ENCODE data around the gene LYL1. TPM values are rescaled to one million over a fixed set of nuclear protein-coding genes. Genes with fewer than 3 reads are reported as not detected.

LYL1 gene
- total and polyA plus RNA-seq, 2 of the 13 experiments (the other 11 are each of a cell fraction or from before 2014, with no cell fraction given): 0.75 to 0.92 TPM

DNA sequence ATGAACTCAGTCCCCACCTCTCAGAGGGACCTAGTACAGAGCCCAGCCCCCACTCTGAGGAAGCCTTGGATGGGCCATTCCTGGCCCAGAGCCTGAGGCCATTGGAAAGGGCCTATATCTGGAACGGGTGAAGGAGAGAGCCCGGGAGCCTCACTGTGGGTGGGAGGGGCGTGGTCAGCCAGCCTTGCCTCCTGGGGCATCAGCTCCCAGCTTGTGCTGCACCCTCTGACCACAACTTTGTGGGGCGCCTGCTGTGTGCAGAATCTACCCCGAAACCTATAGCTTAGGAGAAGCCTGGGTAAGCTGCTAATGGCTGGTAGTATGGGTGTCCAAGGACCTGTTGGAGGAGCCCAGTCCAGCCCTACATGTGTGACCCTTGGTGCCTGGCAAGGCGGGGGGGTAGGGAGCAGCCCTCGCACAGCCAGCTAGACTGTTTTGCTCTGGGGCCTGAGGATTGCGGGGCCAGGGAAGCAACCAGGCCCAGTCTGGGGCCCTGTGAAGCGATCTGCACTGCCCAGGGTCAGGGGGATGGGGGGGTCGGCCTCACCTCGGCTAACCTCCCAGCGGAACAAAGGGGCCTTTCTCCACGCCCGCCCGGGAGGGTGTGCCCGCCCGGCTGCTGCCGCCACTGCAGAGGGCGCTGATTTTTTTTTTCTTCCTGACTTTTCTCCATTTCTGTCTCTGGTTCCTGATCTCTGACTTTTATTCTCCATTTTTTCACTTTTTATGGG, 42.3 kb downstream of the LYL1 start (continued):
- TF ChIP-seq, protein P1, sequence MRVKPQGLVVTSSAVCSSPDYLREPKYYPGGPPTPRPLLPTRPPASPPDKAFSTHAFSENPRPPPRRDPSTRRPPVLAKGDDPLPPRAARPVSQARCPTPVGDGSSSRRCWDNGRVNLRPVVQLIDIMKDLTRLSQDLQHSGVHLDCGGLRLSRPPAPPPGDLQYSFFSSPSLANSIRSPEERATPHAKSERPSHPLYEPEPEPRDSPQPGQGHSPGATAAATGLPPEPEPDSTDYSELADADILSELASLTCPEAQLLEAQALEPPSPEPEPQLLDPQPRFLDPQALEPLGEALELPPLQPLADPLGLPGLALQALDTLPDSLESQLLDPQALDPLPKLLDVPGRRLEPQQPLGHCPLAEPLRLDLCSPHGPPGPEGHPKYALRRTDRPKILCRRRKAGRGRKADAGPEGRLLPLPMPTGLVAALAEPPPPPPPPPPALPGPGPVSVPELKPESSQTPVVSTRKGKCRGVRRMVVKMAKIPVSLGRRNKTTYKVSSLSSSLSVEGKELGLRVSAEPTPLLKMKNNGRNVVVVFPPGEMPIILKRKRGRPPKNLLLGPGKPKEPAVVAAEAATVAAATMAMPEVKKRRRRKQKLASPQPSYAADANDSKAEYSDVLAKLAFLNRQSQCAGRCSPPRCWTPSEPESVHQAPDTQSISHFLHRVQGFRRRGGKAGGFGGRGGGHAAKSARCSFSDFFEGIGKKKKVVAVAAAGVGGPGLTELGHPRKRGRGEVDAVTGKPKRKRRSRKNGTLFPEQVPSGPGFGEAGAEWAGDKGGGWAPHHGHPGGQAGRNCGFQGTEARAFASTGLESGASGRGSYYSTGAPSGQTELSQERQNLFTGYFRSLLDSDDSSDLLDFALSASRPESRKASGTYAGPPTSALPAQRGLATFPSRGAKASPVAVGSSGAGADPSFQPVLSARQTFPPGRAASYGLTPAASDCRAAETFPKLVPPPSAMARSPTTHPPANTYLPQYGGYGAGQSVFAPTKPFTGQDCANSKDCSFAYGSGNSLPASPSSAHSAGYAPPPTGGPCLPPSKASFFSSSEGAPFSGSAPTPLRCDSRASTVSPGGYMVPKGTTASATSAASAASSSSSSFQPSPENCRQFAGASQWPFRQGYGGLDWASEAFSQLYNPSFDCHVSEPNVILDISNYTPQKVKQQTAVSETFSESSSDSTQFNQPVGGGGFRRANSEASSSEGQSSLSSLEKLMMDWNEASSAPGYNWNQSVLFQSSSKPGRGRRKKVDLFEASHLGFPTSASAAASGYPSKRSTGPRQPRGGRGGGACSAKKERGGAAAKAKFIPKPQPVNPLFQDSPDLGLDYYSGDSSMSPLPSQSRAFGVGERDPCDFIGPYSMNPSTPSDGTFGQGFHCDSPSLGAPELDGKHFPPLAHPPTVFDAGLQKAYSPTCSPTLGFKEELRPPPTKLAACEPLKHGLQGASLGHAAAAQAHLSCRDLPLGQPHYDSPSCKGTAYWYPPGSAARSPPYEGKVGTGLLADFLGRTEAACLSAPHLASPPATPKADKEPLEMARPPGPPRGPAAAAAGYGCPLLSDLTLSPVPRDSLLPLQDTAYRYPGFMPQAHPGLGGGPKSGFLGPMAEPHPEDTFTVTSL (CRISPR knock-in tag; IDR thresholded peaks at IDR 0.05; ENCODE audit: borderline replicate concordance): no peak
- TF ChIP-seq, protein P2, sequence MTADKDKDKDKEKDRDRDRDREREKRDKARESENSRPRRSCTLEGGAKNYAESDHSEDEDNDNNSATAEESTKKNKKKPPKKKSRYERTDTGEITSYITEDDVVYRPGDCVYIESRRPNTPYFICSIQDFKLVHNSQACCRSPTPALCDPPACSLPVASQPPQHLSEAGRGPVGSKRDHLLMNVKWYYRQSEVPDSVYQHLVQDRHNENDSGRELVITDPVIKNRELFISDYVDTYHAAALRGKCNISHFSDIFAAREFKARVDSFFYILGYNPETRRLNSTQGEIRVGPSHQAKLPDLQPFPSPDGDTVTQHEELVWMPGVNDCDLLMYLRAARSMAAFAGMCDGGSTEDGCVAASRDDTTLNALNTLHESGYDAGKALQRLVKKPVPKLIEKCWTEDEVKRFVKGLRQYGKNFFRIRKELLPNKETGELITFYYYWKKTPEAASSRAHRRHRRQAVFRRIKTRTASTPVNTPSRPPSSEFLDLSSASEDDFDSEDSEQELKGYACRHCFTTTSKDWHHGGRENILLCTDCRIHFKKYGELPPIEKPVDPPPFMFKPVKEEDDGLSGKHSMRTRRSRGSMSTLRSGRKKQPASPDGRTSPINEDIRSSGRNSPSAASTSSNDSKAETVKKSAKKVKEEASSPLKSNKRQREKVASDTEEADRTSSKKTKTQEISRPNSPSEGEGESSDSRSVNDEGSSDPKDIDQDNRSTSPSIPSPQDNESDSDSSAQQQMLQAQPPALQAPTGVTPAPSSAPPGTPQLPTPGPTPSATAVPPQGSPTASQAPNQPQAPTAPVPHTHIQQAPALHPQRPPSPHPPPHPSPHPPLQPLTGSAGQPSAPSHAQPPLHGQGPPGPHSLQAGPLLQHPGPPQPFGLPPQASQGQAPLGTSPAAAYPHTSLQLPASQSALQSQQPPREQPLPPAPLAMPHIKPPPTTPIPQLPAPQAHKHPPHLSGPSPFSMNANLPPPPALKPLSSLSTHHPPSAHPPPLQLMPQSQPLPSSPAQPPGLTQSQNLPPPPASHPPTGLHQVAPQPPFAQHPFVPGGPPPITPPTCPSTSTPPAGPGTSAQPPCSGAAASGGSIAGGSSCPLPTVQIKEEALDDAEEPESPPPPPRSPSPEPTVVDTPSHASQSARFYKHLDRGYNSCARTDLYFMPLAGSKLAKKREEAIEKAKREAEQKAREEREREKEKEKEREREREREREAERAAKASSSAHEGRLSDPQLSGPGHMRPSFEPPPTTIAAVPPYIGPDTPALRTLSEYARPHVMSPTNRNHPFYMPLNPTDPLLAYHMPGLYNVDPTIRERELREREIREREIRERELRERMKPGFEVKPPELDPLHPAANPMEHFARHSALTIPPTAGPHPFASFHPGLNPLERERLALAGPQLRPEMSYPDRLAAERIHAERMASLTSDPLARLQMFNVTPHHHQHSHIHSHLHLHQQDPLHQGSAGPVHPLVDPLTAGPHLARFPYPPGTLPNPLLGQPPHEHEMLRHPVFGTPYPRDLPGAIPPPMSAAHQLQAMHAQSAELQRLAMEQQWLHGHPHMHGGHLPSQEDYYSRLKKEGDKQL (CRISPR knock-in tag; IDR thresholded peaks at IDR 0.05; ENCODE audit: low read depth): 0 out of 2 replicates have a peak, but pooled peaks have one; percentile 48
- TF ChIP-seq ZKSCAN5 (CRISPR knock-in tag; IDR thresholded peaks at IDR 0.05) (no peak), FOXP1 (IDR thresholded peaks at IDR 0.05) (no peak), FOXP1 (CRISPR knock-in tag; IDR thresholded peaks at IDR 0.05) (peak; percentile 14; the same call in 1 of the 2 replicates), ZNF644 (CRISPR knock-in tag; IDR thresholded peaks at IDR 0.05; ENCODE audit: low read depth) (no peak)
